Thyroid gland (tissue), 4 donors: ENCODE results near the gene LHPP.

Source experiments
- CTCF ChIP-seq, 6 experiments: fragments of 200-600 bp in 3 of 6; fragments of 450-650 bp in 3 of 6; sonication (generic) in 3 of 6; IDR thresholded peaks; one replicate each; pipeline ENCODE4 v1.5.1; 2016 to 2019; ENCODE audit warnings: antibody characterized with exemption in 6 of 6, mild to moderate bottlenecking in 2 of 6, inconsistent platforms in 1 of 6, moderate library complexity in 1 of 6
- POLR2A ChIP-seq, 2 donors: fragments of 450-650 bp; IDR thresholded peaks; one replicate each; pipeline ENCODE4 v1.6.1; 2017; ENCODE audit warnings: antibody characterized with exemption in 2 of 2, mild to moderate bottlenecking in 2 of 2, moderate library complexity in 1 of 2

- no peak for TF ChIP-seq CTCF (IDR thresholded peaks at IDR 0.05)
- no peak for TF ChIP-seq POLR2A (IDR thresholded peaks at IDR 0.05)
These were observed 138.0 kb downstream of the LHPP start for GRCh38 chr10:124599588-124600050.
